ENCODE data around the gene PIP5K1C.

PIP5K1C gene

GRCh38 chr19:3698386-3698950 is 1.8 kb downstream of the PIP5K1C start:
- no peaks in the 10 kb centered on the region for H3K36me3 ChIP-seq (ENCODE audit: insufficient read depth, low read length)
- no peak overlapping the region for H3K27ac ChIP-seq
- TF ChIP-seq POLR2AphosphoS5 (IDR thresholded peaks at IDR 0.05; ENCODE audit: borderline replicate concordance, low read depth, low read length), result no peak
- TF ChIP-seq EZH2 (IDR thresholded peaks at IDR 0.05), result no peak
- TF ChIP-seq FOXP2 (optimal IDR thresholded peaks at IDR 0.05; ENCODE audit: control extremely low read depth, extremely low read length, insufficient read depth), result no peak
- DNase-seq (ENCODE audit: low read depth, low spot score), result no peak
- H3K9ac ChIP-seq (ENCODE audit: insufficient read length), result no peak overlapping the region
- H3K4me3 ChIP-seq, result no peak overlapping the region
- no peaks in the 10 kb centered on the region for H3K9me3 ChIP-seq (ENCODE audit: low read depth, low read length)

GRCh38 chr19:3697671-3698385 is 2.4 kb downstream of the PIP5K1C start:
- TF ChIP-seq POLR2AphosphoS5 (IDR thresholded peaks at IDR 0.05; ENCODE audit: borderline replicate concordance, low read depth, low read length) (no peak), FOXP2 (optimal IDR thresholded peaks at IDR 0.05; ENCODE audit: control extremely low read depth, extremely low read length, insufficient read depth) (no peak), EZH2 (IDR thresholded peaks at IDR 0.05) (no peak)
- Histone ChIP-seq H3K4me3 (no peak overlapping the region), H3K36me3 (ENCODE audit: insufficient read depth, low read length) (no peaks in the 10 kb centered on the region), H3K27ac (no peak overlapping the region), H3K9ac (ENCODE audit: insufficient read length) (no peak overlapping the region), H3K9me3 (ENCODE audit: low read depth, low read length) (no peaks in the 10 kb centered on the region)
- no peak for DNase-seq (ENCODE audit: low read depth, low spot score)

GRCh38 chr19:3697094-3697493 is 3.2 kb downstream of the PIP5K1C start:
- H3K9me3 ChIP-seq (ENCODE audit: low read depth, low read length), result no peaks in the 10 kb centered on the region
- H3K4me3 ChIP-seq, result no peak overlapping the region
- no peak overlapping the region for H3K9ac ChIP-seq (ENCODE audit: insufficient read length)
- H3K36me3 ChIP-seq (ENCODE audit: insufficient read depth, low read length), result no peaks in the 10 kb centered on the region
- TF ChIP-seq EZH2 (IDR thresholded peaks at IDR 0.05), result no peak
- TF ChIP-seq POLR2AphosphoS5 (IDR thresholded peaks at IDR 0.05; ENCODE audit: borderline replicate concordance, low read depth, low read length), result no peak
- TF ChIP-seq FOXP2 (optimal IDR thresholded peaks at IDR 0.05; ENCODE audit: control extremely low read depth, extremely low read length, insufficient read depth), result no peak
- H3K27ac ChIP-seq, result no peak overlapping the region
- no peak for DNase-seq (ENCODE audit: low read depth, low spot score)

- H3K4me3 ChIP-seq, result no peak overlapping the region
- no peaks in the 10 kb centered on the region for H3K36me3 ChIP-seq (ENCODE audit: insufficient read depth, low read length)
These were observed 3.6 kb downstream of the PIP5K1C start for GRCh38 chr19:3696660-3696995.

GRCh38 chr19:3695986-3696659 is 4.1 kb downstream of the PIP5K1C start:
- H3K4me3 ChIP-seq, result no peak overlapping the region
- H3K27ac ChIP-seq, result no peak overlapping the region
- TF ChIP-seq EZH2 (IDR thresholded peaks at IDR 0.05) (no peak), POLR2AphosphoS5 (IDR thresholded peaks at IDR 0.05; ENCODE audit: borderline replicate concordance, low read depth, low read length) (no peak), FOXP2 (optimal IDR thresholded peaks at IDR 0.05; ENCODE audit: control extremely low read depth, extremely low read length, insufficient read depth) (no peak)

More at GRCh38 chr19:3696660-3696995, 3.6 kb downstream of the PIP5K1C start:
- Histone ChIP-seq H3K9ac (ENCODE audit: insufficient read length) (no peak overlapping the region), H3K27ac (no peak overlapping the region), H3K9me3 (ENCODE audit: low read depth, low read length) (no peaks in the 10 kb centered on the region)
- TF ChIP-seq FOXP2 (optimal IDR thresholded peaks at IDR 0.05; ENCODE audit: control extremely low read depth, extremely low read length, insufficient read depth), result no peak
- no peak for DNase-seq (ENCODE audit: low read depth, low spot score)

GRCh38 chr19:3695124-3695733 is 5.0 kb downstream of the PIP5K1C start:
- TF ChIP-seq EZH2 (IDR thresholded peaks at IDR 0.05), result no peak
- no peak for TF ChIP-seq FOXP2 (optimal IDR thresholded peaks at IDR 0.05; ENCODE audit: control extremely low read depth, extremely low read length, insufficient read depth)
- no peak for TF ChIP-seq POLR2AphosphoS5 (IDR thresholded peaks at IDR 0.05; ENCODE audit: borderline replicate concordance, low read depth, low read length)
- Histone ChIP-seq H3K9ac (ENCODE audit: insufficient read length) (no peak overlapping the region), H3K36me3 (ENCODE audit: insufficient read depth, low read length) (no peaks in the 10 kb centered on the region), H3K27ac (no peak overlapping the region), H3K4me3 (no peak overlapping the region), H3K9me3 (ENCODE audit: low read depth, low read length) (no peaks in the 10 kb centered on the region)
- no peak for DNase-seq (ENCODE audit: low read depth, low spot score)

More at GRCh38 chr19:3695986-3696659, 4.1 kb downstream of the PIP5K1C start:
- Histone ChIP-seq H3K36me3 (ENCODE audit: insufficient read depth, low read length) (no peaks in the 10 kb centered on the region), H3K9ac (ENCODE audit: insufficient read length) (no peak overlapping the region), H3K9me3 (ENCODE audit: low read depth, low read length) (no peaks in the 10 kb centered on the region)
- DNase-seq (ENCODE audit: low read depth, low spot score), result no peak

GRCh38 chr19:3694361-3695123 is 5.7 kb downstream of the PIP5K1C start:
- no peak for DNase-seq (ENCODE audit: low read depth, low spot score)
- Histone ChIP-seq H3K27ac (no peak overlapping the region), H3K9me3 (ENCODE audit: low read depth, low read length) (no peaks in the 10 kb centered on the region), H3K9ac (ENCODE audit: insufficient read length) (no peak overlapping the region), H3K36me3 (ENCODE audit: insufficient read depth, low read length) (no peaks in the 10 kb centered on the region), H3K4me3 (no peak overlapping the region)
- TF ChIP-seq FOXP2 (optimal IDR thresholded peaks at IDR 0.05; ENCODE audit: control extremely low read depth, extremely low read length, insufficient read depth) (no peak), EZH2 (IDR thresholded peaks at IDR 0.05) (no peak), POLR2AphosphoS5 (IDR thresholded peaks at IDR 0.05; ENCODE audit: borderline replicate concordance, low read depth, low read length) (no peak)
